IPS-20b (cell line): ENCODE results near the gene SLC39A12.

Experiments
- H3K27ac ChIP-seq: one replicate; pipeline ENCODE4 v1.5.1; 2013; ENCODE audit warnings: low read length
- H3K27me3 ChIP-seq: 2 replicates; pipeline ENCODE4 v1.6.1; 2013; ENCODE audit warnings: mild to moderate bottlenecking, low read length, inconsistent platforms; ENCODE audit not compliant: insufficient read depth
- H3K36me3 ChIP-seq: 2 replicates; pipeline ENCODE4 v1.6.1; 2013; ENCODE audit warnings: low read depth, mild to moderate bottlenecking, inconsistent platforms, low read length, moderate library complexity; ENCODE audit not compliant: insufficient read depth
- H3K4me1 ChIP-seq: 2 replicates; pipeline ENCODE4 v1.6.1; 2013; ENCODE audit warnings: mild to moderate bottlenecking, control low read depth, inconsistent platforms, low read length, moderate library complexity; ENCODE audit not compliant: insufficient read depth
- H3K4me3 ChIP-seq: 2 replicates; pipeline ENCODE4 v1.5.1; 2013; ENCODE audit warnings: mild to moderate bottlenecking, low read length, inconsistent platforms
- H3K9ac ChIP-seq: 2 replicates; pipeline ENCODE4 v1.6.1; 2013; ENCODE audit warnings: low read depth, mild to moderate bottlenecking, inconsistent platforms, low read length, moderate library complexity
- H3K9me3 ChIP-seq: 2 replicates; pipeline ENCODE4 v1.6.1; 2013; ENCODE audit warnings: mild to moderate bottlenecking, low read depth, low read length, inconsistent platforms; ENCODE audit not compliant: insufficient read depth

The SLC39A12 gene

DNA sequence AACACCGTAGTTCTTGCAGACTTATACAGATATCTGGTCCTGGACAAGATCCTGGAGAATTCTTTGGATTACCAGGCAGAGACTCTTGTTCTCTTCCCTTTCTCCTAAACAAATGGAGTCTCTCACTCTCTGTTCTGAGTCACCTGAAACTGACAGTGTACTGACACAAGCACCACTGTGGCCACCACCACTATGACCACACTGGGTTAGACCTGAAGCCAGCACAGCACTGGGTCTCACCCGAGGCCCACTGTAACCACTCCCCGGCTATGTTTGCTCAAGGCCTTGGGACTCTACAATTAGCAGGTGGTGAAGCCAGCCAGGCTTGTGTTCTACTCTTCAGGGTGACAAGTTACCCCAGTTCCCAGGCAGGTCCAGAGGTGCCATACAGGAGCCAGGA, 22.8 kb downstream of the SLC39A12 start:
- H3K36me3 ChIP-seq = no peaks in the 10 kb centered on the region
- H3K9ac ChIP-seq = no peak overlapping the region
- H3K27ac ChIP-seq = no peak overlapping the region
- H3K4me1 ChIP-seq = no peaks in the 10 kb centered on the region
- no peaks in the 10 kb centered on the region for H3K9me3 ChIP-seq
- H3K27me3 ChIP-seq = no peaks in the 10 kb centered on the region
- H3K4me3 ChIP-seq = no peak overlapping the region

DNA sequence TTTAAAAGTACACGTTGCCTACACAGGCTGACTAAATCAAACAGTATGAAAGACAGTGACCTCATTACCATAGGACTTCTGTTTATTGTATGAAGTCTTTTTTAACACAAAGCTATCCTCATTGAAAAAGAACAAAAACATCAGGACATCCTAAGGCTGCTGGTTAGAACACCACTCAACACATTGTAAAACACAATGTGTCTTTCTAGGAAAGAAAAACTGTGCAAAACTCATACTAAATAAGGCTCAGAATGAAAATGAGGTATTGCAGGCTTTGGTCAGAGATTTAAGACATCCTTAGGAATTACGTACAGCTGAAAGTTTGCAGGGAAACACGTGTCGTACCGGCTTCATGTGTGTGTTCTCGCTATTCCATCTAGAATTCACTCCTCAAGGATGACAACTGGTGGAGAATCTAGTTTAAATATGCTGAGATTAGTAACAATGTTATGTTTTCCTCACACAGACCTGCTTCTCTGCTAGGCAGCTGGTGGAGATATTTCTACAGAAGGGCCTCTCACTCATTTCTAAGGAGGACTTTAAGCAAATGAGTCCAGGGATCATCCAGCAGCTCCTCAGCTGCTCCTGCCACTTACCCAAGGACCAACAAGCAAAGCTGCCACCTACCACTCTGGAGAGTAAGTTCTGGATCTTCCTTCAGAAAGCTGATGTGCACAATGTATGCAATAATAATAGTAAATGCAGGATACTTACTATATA, 29.3 kb downstream of the SLC39A12 start:
- H3K27ac ChIP-seq = no peak overlapping the region
- H3K27me3 ChIP-seq = no peaks in the 10 kb centered on the region
- 0 out of 2 replicates have a peak, but pooled peaks cover 5% of the 10 kb centered on the region for H3K4me1 ChIP-seq
- H3K9me3 ChIP-seq = no peaks in the 10 kb centered on the region
- no peaks in the 10 kb centered on the region for H3K36me3 ChIP-seq
- H3K4me3 ChIP-seq = no peak overlapping the region
- H3K9ac ChIP-seq = no peak overlapping the region

DNA sequence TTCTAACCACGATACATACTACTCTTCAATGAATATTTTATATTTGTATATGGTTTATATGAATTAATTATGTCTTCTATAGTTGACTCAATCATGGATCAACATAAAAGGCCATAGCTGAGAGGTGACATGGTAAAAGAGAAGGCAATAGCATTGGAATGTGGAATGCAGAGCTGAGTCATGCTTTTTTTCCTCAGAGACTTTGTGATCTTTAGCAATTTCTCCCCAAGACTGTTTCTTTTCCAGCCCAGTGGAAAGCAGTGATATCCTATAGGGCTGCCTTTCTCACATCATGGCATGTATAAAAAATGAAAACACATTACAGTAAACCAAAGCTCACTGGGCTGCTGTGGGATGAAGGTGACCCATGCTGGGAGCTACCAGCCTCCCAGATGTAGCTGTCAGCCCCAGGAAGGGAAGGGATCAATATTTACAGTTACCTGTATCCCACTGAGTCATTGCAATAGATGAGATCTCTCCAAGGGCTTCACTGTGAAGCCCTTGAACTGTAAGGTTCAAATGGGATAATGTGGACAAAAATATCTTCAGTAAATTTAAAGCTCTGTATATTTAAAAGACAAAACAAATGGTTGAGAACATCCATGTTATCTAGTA, 30.2 kb downstream of the SLC39A12 start:
- 0 out of 2 replicates have a peak, but pooled peaks cover 5% of the 10 kb centered on the region for H3K4me1 ChIP-seq
- H3K9ac ChIP-seq = no peak overlapping the region
- H3K27ac ChIP-seq = no peak overlapping the region
- no peaks in the 10 kb centered on the region for H3K36me3 ChIP-seq
- H3K27me3 ChIP-seq = no peaks in the 10 kb centered on the region
- H3K4me3 ChIP-seq = no peak overlapping the region
- no peaks in the 10 kb centered on the region for H3K9me3 ChIP-seq

DNA sequence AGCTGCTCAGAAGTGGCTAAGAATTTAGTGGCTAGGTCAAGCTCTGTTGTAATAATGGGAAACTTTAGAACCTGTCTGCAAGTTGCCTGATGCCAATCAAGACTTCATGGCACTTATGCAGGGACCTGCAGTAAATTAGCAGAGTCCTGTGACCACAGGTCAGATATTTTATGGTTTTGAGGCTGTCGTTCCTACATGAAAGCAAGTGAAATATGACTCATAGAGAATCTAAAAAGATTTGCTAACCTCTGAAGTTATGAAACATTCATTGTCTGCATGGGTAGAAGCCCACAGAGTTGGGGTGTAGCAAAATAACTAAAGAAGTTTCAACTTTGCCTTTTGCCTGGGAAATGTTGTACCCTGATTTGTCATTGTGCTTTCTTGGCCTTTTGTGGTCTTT, 32.3 kb downstream of the SLC39A12 start:
- Histone ChIP-seq H3K9me3 (no peaks in the 10 kb centered on the region), H3K27me3 (no peaks in the 10 kb centered on the region), H3K36me3 (no peaks in the 10 kb centered on the region), H3K4me3 (no peak overlapping the region), H3K27ac (no peak overlapping the region), H3K4me1 (0 out of 2 replicates have a peak, but pooled peaks cover 5% of the 10 kb centered on the region), H3K9ac (no peak overlapping the region)

DNA sequence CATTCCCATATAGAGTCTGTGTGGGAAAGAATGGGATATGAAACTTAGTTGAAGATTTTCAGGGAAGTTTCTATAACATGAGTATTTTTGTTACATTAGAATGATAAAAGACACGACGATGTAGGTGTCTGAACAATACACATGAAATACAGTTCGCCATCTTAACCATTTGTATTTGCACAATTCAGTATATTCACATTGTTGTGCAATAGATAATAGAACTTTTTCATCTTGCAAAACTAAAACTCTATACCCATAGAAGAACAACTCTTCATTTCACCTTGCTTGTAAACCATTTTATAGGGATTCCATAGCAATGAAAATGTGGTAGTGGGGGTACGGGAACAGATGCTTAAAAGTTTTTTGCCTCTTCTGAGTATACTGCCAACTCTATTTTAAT, 32.8 kb downstream of the SLC39A12 start:
- Histone ChIP-seq H3K27ac (no peak overlapping the region), H3K9ac (no peak overlapping the region), H3K36me3 (no peaks in the 10 kb centered on the region), H3K27me3 (no peaks in the 10 kb centered on the region), H3K4me3 (no peak overlapping the region), H3K4me1 (0 out of 2 replicates have a peak, but pooled peaks cover 5% of the 10 kb centered on the region), H3K9me3 (no peaks in the 10 kb centered on the region)

DNA sequence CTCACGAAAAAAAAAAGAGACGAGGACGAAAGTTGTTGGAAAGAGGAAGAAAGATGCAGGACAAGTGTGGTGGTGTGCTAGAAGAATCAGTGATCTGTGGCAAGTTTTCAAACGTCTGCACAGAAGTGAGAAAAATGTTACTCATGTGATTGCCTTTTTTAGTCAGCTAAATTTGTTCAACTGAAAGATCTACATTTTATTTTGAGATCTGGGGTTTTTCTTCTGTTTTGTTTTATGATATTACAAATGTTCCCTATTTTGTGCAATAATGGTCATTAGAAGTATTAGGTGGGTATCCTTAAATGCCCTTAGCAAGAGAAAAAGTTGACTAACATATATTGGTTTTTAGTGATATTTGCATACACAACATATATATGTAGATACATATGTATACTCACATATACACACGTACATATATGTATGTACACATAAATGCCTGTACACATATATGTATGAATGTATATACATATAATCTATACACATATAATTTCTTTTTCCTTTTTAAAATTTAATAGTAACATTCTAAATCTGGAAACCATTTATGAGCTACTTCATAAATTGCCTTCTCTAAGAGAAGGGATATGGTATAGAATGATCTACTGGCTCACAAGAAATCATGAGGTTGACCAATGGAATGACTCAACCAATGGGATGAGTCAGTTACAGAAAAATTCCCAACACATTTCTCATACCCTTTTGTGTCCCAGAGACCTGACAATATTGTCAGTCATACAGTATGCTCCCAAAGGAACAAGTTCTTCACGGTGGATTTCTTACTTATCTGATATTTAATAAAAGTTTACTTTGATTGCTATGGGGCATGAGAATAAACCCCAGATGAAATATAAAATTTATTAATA, 38.4 kb downstream of the SLC39A12 start:
- no peaks in the 10 kb centered on the region for H3K27me3 ChIP-seq
- no peaks in the 10 kb centered on the region for H3K36me3 ChIP-seq
- H3K9me3 ChIP-seq = no peaks in the 10 kb centered on the region
- H3K4me1 ChIP-seq = no peaks in the 10 kb centered on the region
- H3K4me3 ChIP-seq = no peak overlapping the region
- no peak overlapping the region for H3K9ac ChIP-seq
- H3K27ac ChIP-seq = no peak overlapping the region

DNA sequence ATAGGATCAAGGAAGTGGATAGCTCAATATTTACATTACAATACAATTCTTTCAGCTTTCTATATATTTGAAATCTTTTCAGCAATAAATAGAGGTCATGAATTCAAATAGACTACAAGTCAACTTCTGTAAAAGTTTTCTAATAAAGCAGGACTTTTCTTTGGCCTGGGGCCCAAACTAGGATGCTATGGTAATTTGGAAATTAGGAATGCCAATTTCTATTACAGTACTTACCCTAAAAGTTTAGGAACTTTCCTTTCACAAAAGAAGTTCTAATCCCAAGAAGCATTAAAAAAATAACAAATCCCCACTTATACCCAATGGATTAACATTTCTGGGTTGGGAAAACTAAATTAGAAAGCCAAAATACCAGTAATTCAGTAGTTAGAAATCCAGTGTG, 40.5 kb downstream of the SLC39A12 start:
- Histone ChIP-seq H3K4me3 (no peak overlapping the region), H3K9ac (no peak overlapping the region), H3K27ac (no peak overlapping the region), H3K4me1 (no peaks in the 10 kb centered on the region), H3K36me3 (no peaks in the 10 kb centered on the region), H3K9me3 (no peaks in the 10 kb centered on the region), H3K27me3 (no peaks in the 10 kb centered on the region)

DNA sequence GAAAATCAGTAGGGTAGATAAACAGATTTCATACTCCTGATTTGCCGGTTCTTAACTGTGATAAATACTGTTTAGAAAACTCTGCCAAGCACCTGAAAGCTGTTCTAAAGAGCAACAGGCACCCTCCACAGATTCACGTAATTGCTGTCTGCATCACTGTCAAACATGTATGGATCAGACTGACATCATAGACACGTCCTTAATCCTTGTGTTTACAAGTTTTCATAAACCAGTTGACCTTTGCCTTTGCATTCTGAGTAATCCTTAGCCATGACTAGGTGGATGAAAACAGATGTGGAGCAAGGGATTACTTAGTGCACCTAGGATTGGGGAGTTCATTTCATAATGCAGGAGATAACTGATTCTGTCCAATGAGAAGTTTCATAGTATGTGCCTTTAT, 41.6 kb downstream of the SLC39A12 start:
- Histone ChIP-seq H3K9me3 (no peaks in the 10 kb centered on the region), H3K4me1 (no peaks in the 10 kb centered on the region), H3K9ac (no peak overlapping the region), H3K36me3 (no peaks in the 10 kb centered on the region), H3K27ac (no peak overlapping the region), H3K27me3 (no peaks in the 10 kb centered on the region), H3K4me3 (no peak overlapping the region)

DNA sequence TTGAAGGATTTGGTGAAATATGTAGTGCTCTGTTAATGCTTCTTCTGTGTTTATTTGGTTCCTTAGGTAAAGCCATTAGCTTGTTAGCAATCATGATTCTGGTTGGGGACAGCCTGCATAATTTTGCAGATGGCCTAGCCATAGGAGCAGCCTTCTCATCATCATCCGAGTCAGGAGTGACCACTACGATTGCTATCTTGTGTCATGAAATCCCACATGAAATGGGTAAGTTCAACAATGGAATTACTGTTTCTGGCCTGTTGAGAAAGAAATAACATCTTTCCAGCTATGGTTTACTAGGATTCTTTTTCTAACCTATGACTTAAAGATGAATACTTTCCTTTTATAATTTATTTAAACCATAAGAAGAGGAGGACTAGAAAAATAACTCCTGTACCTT, 48.9 kb downstream of the SLC39A12 start:
- H3K4me1 ChIP-seq = peaks cover 6% of the 10 kb centered on the region; the same call in 1 of the 2 replicates
- H3K9ac ChIP-seq = no peak overlapping the region
- H3K4me3 ChIP-seq = no peak overlapping the region
- H3K36me3 ChIP-seq = no peaks in the 10 kb centered on the region
- H3K27ac ChIP-seq = no peak overlapping the region
- H3K9me3 ChIP-seq = no peaks in the 10 kb centered on the region
- H3K27me3 ChIP-seq = no peaks in the 10 kb centered on the region

DNA sequence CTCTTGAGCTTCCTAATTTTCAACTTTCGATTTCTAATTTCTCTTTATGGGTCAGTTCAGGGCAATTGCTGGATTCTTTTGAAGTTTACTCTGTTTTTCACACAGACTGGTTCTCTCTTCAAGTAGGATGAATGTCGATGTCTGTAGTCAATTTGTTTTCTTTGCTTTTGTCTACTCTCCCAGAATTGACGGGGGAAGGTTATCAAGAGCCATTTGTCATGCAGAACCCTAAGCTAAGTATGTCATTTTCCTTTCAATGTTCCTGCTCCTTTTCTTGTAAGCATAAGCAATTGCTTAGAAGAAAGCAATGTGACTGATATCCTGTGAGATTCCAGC, 53.7 kb downstream of the SLC39A12 start:
- H3K9me3 ChIP-seq = no peaks in the 10 kb centered on the region
- no peaks in the 10 kb centered on the region for H3K36me3 ChIP-seq
- no peak overlapping the region for H3K9ac ChIP-seq
- no peak overlapping the region for H3K4me3 ChIP-seq
- no peaks in the 10 kb centered on the region for H3K27me3 ChIP-seq
- no peak overlapping the region for H3K27ac ChIP-seq
- peaks cover 16% of the 10 kb centered on the region; the same call in 1 of the 2 replicates for H3K4me1 ChIP-seq

DNA sequence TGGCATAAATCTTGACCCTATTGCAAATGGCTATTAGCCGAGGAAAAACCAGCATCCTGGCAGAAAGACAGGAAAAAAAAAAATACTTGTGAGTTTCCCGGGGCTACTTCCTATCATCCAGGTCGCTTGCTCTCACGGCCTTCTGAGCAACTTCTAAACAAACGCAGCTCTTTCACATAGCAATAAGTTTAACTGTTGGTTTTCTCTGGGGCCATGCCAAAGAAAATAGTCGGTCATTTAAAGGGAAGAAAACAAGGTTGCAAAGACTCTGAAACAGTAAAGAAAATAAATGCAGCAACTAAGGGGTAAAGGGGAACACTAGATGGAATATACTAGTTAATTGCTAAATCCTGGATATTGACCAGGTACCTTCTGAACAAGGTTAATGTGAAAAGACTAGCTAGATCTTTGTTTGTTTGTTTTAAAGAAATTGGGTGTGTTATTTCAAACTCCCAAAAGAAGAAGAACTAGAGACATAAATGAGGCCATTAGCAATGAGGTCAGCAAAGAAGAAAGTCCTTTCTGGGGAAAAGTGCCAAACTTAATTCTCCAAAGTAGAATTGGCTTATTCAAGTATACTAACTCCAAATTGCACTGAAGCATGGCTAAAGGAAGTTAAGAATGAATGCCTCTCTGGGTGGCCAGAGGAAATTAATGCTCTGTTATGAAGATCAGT, 54.2 kb downstream of the SLC39A12 start:
- Histone ChIP-seq H3K27ac (no peak overlapping the region), H3K9ac (no peak overlapping the region), H3K4me3 (no peak overlapping the region), H3K36me3 (no peaks in the 10 kb centered on the region), H3K4me1 (peaks cover 16% of the 10 kb centered on the region; the same call in 1 of the 2 replicates), H3K27me3 (no peaks in the 10 kb centered on the region), H3K9me3 (no peaks in the 10 kb centered on the region)
